HG03175 (cell line): ENCODE measurements around the gene NRXN2.
"Not testable (repeated sequence)": the region's sequence is repeated elsewhere in the genome, so short reads cannot be mapped to it uniquely, and the experiment has no call there.

Source experiments
- ATAC-seq: cut with Tn5 transposase; IDR thresholded peaks from one replicate; pipeline ENCODE4 v1.9.1; 2021; ENCODE audit warnings: mild to moderate bottlenecking, moderate library complexity; ENCODE audit not compliant: unreplicated experiment

NRXN2 gene

DNA sequence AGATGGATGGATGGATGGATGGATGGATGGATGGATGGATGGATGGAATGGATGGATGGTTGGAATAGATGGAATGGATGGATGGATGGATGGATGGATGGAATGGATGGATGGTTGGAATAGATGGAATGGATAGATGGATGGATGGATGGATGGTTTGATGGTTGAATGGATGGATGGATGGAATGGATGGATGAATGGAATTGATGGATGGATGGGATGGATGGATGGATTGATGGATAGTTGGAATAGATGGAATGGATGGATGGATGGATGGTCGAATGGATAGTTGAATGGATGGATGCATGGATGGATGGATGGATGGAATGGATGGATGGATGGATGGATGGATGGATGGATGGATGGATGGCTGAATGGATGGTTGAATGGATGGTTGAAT is 127.1 kb downstream of the NRXN2 start:
- not testable (repeated sequence) for ATAC-seq

DNA sequence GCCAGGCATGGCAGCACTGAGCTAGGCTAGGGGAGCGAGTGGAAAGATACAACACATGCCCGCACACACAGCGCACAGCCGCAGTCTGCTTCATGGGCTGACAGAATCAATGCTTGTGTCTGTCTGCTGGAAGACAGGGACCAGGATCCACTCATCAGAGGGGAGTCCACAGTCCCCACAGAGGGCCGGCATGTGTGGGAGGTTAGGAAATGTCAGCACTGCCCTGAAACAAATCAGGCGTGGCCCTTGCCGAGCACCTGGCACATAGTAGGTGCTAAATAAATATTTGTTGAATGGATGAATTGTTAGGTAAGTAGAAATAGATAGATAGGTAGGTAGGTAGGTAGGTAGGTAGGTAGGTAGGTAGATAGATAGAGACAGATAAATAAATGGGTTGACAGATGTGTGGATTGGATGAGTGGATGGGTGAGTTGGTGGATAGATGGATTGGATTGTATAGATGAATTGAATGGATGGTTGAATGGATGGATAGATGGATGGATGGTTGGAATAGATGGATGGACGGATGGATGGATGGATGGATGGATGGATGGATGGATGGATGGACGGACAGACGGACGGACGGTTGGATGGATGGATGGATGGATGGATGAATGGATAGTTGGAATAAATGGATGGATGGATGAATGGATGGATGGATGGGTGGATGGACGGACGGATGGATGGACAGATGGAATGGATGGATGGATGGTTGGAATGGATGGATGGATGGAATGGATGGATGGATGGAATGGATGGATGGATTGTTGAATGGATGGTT is 128.6 kb downstream of the NRXN2 start:
- no peak for ATAC-seq

DNA sequence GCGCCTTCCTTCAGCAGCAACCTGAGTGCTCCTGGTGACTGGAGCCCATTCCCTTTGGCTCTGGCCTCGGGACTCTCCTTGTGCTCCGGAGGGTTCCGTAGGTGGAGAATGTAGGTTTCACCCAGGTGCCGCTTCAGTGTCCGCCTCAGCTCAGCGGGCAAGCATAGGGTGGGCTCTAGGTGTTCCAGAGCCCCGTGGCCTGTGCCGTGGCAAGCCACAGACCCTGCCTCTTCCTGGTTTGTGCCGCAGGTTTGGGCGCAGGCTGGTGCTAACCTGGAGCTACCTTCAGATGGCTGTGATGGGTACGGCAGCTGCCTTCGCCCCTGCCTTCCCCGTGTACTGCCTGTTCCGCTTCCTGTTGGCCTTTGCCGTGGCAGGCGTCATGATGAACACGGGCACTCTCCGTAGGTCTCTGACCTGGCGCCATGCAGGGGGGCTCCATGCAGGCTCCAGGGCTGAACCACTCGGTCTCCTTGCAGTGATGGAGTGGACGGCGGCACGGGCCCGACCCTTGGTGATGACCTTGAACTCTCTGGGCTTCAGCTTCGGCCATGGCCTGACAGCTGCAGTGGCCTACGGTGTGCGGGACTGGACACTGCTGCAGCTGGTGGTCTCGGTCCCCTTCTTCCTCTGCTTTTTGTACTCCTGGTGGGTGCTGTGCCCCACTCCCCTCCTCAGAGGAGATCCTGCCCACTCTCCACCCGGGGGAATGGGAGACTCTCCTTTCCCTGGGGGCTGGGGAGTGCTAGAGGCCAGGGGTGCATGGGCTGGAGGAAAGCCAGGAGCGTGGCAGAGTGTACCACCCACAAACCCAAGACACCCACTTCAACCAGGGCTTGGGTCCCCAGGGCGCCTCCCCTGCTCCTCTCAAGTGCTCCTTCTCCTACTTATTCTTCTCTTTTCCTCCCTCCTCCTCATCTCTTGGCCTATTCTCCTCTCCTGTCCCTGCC is 129.6 kb downstream of the NRXN2 start:
- ATAC-seq, result no peak

DNA sequence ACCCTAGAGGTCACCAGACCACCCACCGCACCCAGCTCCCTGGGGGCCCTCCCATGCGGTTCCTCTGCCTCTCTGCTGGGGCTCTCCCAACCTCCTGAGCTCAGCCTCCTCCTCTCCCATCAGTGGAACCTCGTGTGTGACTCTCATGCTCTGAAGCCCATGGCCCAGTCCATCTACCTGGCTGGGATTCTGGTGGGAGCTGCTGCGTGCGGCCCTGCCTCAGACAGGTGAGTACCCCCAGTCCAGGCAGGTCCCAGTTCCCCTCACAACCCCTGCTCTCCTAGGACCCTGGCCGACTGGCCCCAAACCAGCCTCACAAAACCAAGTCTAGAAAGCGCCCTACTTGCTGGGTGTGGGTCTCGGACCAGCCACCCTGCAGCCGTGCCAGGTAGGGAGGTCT is 130.3 kb downstream of the NRXN2 start:
- ATAC-seq, result no peak

DNA sequence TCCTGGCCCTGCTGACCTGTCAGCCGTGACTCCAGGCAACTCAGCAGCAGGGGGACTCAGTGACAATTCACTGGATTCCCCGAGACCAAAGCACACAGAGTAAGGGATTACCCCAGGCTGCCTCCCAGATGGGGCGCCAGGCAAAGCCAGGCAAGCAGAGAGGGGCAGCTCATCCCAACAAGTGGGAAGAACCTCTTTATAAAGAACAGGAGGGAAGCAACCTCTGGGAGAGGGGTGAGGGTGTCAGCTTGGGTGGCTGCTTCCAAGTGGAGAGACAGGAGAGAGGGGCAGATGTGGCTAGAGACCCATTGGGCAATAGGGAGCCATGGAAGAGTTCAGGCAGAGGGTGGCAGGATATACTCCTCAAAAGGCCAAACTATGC is 130.8 kb downstream of the NRXN2 start:
- ATAC-seq, result no peak

DNA sequence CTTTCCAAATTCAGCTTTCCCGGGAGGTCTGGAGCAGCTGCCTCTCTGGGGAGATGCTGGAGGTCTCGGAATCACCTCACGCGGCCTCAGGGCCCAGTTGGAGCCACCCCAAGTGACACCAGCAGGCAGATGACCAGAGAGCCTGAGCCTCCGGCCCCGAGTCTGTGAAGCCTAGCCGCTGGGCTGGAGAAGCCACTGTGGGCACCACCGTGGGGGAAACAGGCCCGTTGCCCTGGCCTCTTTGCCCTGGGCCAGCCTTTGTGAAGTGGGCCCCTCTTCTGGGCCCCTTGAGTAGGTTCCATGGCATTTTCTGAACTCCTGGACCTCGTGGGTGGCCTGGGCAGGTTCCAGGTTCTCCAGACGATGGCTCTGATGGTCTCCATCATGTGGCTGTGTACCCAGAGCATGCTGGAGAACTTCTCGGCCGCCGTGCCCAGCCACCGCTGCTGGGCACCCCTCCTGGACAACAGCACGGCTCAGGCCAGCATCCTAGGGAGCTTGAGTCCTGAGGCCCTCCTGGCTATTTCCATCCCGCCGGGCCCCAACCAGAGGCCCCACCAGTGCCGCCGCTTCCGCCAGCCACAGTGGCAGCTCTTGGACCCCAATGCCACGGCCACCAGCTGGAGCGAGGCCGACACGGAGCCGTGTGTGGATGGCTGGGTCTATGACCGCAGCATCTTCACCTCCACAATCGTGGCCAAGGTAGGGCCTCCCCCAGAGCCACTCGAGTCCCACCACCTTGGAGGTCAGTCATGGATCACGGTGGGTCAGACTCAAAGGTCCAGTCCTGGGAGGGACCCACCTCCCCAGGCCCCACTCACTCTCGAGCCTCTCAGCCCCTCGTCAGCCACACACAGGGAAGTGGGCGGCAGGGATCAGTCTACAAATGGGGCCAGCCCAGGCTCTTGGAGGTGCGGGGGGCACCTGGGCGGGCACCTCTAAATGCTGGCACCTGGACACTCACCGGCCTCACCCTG is 131.5 kb downstream of the NRXN2 start:
- no peak for ATAC-seq

DNA sequence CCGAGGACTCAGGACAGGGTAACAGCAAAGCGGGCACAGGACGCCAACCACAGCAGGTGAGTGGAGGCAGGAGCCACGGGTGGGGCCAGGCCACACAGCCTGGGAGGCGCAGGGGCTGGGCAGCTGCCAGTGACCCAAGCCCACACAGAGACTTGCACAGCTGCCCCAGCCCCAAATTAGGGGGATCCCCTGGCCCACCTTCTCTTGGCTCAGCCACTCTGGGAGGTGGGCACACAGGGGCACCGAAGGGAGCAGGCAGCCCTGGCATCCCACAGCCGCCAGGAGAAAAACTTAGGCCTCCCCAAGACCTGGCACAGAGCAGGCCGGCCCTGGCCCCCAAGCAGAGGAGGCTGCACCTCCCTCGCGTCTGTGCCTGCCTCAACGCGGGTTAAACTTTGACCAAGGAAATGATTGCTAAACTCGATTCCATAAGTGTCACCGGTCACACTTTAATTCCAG is 132.2 kb downstream of the NRXN2 start, which contains the start of gene SLC22A12:
Gene SLC22A12, plus strand, starts transcription at position 458 of the 459 bp plus-strand sequence. CDS start 337 bp downstream, outside the sequence.
- ATAC-seq, result no peak

DNA sequence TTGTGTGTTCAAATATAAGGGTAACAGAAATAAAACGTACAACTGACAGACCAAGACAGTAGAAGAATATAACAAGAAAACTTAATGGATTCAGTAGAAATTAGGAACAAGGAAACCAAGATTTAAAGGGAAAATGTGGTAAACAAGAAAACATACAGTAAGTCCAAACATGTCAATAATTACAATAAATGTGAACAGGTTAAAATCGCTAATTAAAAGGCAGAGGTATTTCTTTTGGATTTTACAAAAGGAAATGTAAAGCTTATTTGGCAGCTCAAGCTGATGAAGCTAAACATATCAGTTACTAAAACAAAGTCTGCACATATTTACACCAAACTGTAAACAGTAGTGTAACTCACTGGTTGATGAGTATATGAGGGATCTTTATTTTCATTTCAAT is 134.3 kb downstream of the NRXN2 start:
- ATAC-seq, result no peak

DNA sequence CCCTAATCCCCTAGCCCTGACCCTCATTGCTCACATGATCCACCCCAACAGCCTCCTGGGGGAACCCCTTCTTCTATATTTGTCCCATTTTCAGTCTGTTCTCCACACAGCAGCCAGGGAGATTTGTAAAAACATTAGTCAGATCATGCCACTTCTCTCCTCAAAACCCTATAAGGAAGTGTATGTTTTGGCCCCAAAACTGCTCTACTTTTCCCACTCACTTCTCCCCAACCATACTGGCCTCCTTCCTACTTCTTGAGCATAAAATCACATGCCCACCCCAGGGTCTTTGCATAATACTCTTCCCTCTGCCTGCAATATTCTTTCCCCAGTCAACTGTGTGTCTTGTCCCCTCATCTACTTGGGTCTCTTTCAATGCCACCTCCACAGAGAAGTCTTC is 136.6 kb downstream of the NRXN2 start:
- ATAC-seq, result no peak

DNA sequence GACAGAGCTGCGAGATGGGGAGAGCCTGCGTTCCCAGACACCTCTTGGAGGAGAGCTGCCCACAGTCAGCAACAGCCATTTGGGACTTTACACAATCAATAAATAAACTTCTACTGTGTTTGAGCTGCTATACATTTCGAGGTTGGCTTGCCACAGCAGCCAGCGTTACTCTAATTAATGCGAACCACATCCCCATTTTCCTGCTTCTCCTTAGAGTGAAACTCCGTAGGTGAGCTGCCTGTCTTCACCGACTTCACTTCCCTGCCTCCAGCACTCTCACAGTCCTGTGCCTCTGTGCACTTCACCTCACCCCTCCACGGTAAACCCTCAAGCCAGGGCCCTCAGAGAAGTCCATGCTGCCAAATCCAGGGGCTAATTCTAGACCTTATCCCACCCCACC is 137.8 kb downstream of the NRXN2 start:
- no peak for ATAC-seq

DNA sequence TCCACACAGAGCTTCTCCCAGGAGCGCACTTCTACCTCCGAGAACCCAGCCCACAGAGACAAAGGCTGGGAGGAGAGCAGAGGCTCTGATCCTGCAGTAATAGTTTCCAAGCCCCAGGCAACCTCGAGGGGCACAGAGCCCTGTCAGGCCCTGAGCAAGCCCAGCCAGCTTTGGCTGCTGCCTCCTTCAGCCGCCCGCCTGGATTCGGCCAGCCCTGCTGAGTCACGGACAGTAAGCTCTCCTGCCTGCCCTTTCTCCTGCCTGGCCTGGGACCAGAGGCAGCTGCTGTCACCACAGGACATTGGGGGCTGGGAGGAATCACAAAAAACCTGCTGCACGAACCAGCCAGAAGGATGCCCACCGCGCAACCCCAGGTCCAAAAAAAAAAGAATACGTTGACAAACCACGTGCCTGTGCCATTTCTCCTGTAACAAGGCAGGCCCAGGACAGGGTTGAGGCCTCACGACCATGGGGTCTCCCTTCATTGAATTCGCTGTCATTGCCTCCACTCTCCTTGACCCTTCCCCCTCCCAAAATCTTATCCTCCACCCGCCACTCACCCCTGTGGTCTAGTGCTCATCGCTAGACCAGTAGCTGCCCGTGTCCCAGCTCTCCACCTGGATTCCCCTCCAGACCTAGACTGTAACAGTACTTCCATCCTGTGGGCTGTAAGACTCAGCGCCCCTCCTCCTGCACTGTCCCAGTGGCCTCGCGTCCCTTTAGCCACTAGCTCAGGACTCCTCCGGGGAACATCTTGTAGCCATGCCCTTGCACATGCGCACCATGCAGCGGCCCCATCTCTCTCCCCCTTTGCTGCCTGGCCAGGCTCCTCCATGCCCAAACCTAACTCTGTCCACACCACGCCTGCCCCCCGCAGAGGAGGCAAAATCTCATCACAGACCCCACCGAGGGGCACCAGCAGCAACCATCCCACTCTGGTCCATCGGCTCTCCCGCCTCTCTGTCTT is 139.4 kb downstream of the NRXN2 start:
- no peak for ATAC-seq

DNA sequence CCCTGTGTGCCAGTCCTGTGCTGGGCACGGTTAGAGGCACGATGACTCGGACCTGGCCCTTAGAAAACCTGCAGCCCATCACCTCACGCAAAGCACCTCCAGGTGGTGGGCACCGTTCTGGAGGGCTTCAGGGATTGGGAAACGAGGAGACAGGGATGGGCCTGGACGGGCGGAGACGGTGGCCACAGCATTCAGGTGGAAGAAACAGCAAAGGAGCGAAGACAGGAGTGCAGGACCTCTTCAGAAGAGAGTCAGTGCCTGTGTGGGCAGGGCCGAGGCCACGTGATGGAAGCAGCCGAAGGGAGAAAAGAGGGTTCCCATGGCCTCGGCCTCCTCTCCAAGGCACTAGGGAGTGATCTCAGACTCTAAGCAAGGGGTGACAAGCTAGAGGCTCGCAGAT is 140.1 kb downstream of the NRXN2 start:
- ATAC-seq, result no peak

DNA sequence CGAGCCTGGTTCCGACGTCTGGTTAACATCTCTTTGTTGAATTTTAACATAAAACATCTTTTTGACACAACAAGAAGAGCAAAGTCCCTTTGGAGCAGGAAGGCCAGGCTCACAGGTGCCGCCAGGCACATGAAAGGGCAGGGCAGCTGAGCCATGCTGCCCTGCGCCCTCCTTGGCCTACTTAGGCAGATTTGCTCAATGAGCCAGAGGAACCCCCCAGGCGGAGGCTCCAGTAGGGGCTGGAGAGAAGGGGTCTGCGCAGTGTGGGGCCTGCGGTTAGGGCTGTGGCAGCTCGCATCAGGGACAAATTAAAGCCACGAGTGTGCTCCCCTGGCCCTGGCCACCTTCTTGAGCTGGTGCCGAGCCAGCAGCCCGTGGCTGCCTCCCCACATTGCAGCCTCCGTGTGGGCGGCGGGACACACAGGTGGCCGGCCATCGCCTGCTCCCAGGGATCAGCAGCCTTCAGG is 141.9 kb downstream of the NRXN2 start:
- ATAC-seq, result no peak

DNA sequence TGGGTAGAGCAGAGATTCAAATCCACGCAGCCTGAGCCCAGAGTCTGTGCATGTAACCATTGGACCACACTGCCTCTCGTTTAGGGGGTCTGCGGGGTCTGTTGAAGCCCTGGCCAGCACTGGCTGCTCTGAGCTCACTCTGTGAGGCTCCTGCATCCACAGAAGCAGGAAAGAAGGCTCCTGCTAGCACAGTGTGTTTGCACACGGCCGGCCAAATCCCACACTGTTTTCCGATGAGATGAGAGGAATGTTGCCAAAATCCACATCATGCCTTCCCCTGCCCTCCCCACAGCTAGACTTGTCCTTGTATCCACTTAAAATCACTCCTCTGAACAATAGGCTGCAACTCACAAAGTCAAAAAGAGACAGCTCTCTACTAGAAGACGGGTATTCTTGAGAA is 142.6 kb downstream of the NRXN2 start:
- ATAC-seq, result no peak

DNA sequence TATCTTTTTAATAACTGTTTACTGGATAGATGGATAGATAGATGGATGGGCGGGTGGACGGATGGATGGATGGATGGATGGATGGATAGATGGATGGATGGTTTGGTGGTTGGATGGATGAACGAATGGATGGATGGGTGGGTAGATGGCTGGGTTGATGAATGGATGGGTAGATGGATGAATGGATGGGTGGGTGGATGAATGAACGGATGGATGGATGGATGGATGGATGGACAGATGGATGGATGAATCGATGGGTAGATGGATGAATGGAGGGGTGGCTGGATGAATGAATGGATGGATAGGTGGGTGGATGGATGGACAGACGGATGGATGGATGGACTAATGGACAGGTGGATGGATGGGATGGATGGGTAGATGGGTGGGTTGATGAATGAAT is 145.8 kb downstream of the NRXN2 start:
- ATAC-seq, result no peak

DNA sequence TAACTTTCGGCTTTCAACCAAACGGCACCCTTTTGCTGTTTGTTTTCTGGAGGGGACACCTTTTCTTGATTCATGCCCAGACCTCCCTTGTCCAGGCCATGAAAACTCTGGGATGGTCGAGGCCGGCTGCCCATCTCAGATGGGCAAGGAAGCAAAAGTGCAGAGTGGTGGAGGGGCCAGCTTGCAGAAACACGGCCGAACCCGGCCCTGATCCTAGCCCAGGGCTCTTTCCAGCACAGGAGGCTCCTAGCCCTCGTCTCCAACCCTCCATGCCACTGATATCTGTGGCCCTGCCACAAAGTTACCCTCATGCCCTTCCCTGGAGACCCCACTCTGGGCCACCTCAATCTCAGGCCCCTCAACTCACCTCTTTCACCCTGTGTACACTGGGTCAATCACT is 150.9 kb downstream of the NRXN2 start:
- ATAC-seq, result no peak

DNA sequence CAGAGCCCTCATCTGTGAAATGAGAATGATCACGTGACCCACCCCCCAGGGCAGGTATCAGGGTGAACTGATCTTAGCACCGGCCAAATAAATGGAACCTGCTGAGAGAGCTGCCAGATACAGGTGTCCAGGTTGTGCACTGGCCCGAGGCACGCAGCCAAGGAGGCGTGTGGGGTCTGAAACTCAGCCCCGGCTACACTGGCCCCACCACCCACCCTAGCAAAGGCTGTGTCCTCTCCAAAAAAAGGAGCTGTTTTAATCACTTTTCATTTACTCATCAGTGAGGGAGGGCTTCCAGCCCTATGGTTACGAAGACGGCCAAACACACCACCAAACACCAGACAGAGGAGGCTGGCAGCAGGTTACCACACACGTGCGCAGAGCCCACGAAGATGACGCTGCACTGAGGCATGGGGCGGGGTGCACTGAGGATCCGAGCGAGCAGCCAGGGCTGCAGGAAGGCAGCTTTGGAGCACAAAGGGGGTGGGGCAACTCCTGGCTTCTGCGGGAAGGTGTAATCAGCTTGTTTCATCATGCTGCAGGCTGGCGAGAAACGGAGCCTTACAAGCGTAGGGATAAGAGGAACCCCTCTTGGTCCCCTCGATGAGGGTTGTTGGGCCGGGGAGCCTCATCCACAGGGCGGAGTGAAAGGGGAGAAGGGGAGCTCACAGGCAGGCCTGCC is 151.4 kb downstream of the NRXN2 start:
- ATAC-seq, result no peak

DNA sequence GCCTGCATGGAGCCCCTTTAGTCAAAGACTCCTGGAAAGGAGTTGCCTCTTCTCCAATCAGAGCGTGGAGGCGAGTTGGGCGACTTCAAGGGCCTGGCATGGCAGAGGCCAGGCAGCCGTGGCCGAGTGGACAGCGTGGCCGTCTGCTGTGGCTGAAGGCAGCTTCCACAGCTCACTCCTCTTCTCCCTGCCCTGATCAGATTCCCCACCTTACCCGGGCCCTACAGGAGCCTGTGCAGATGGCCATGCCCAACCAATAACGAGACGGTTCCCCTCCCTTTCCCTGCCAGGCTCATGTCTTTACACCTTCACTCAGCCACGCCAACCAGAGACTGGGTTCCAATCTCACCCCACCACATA is 152.0 kb downstream of the NRXN2 start:
- no peak for ATAC-seq

DNA sequence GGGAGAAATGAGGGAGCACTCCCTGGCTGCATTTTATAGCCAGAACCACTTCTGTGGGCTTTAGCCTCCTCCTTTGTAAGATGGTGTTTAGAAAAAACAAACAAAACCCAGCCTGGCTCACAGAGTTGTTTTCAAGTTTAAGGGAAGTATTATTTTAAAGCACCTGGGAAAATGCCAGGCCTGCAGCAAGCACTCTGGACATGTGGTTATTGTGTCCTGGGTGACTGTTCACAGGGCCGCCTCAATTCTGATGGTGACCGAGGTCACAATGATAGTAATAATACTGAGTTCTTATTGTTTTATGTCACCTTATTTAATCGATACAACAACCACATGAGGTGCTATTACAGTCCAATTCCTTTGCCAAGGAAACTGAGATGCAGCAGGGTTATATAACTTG is 152.7 kb downstream of the NRXN2 start:
- ATAC-seq, result no peak
